GM18868 (cell line): ENCODE data around the gene ZNF117.
"Not testable (repeated sequence)": the region's sequence is repeated elsewhere in the genome, so short reads cannot be mapped to it uniquely, and the experiment has no call there.

Experiments
- ATAC-seq: cut with Tn5 transposase; IDR thresholded peaks from one replicate; pipeline ENCODE4 v1.9.1; 2021; ENCODE audit warnings: mild to moderate bottlenecking, moderate library complexity; ENCODE audit not compliant: unreplicated experiment

Gene ZNF117

DNA sequence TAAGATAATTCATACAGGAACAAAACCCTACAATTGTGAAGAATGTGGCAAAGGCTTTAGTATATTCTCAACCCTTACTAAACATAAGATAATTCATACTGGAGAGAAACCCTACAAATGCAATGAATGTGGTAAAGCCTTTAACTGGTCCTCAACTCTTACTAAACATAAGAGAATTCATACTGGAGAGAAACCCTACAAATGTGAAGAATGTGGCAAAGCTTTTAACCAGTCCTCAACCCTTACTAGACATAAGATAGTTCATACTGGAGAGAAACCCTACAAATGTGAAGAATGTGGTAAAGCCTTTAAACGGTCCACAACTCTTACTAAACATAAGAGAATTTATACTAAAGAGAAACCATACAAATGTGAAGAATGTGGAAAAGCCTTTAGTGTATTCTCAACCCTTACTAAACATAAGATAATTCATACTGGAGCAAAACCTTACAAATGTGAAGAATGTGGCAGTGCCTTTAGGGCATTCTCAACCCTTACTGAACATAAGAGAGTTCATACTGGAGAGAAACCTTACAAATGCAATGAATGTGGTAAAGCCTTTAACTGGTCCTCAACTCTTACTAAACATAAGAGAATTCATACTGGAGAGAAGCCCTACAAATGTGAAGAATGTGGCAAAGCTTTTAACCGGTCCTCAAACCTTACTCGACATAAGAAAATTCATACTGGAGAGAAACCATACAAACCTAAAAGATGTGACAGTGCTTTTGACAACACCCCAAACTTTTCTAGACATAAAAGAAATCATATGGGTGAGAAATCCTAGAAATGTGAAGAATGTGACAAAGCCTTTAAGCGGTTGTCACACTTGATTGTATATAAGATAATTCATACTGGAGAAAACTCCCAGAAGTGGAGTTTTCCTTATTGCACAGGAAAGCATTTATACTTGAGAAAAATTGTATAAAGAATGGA lies 62.3 kb downstream of the ZNF117 start:
- ATAC-seq = not testable (repeated sequence)
